Stimulated activated naive CD8-positive, alpha-beta T cell treated with anti-CD3 and anti-CD28 coated beads, Interleukin-15, Interleukin-2, amounts not matched to agents 100 ng/mL and 50 ng/mL, for 24 hours (primary cell): ENCODE data around the gene SEC14L2.
"Not testable (repeated sequence)": the region's sequence is repeated elsewhere in the genome, so short reads cannot be mapped to it uniquely, and the experiment has no call there.

Experiments used
- H3K27ac Mint-ChIP-seq: one replicate; pipeline ENCODE4 v1.8.0; 2021; ENCODE audit warnings: mild to moderate bottlenecking, mixed read lengths
- H3K27me3 Mint-ChIP-seq: one replicate; pipeline ENCODE4 v1.8.0; 2021; ENCODE audit warnings: mixed read lengths
- H3K36me3 Mint-ChIP-seq: one replicate; pipeline ENCODE4 v1.8.0; 2021; ENCODE audit warnings: low read depth, mixed read lengths
- H3K4me1 Mint-ChIP-seq: one replicate; pipeline ENCODE4 v1.8.0; 2021; ENCODE audit warnings: low read depth, mixed read lengths
- H3K4me3 Mint-ChIP-seq: one replicate; pipeline ENCODE4 v1.8.0; 2021; ENCODE audit warnings: mild to moderate bottlenecking, mixed read lengths
- H3K9me3 Mint-ChIP-seq: one replicate; pipeline ENCODE4 v1.8.0; 2021; ENCODE audit warnings: mixed read lengths

SEC14L2 gene

GRCh38 chr22:30392661-30393321, 4.0 kb upstream of the SEC14L2 start:
- H3K4me1 Mint-ChIP-seq: peaks cover 59% of the 10 kb centered on the region
- H3K4me3 Mint-ChIP-seq: no peak overlapping the region
- no peak overlapping the region for H3K27ac Mint-ChIP-seq
- H3K36me3 Mint-ChIP-seq: no peaks in the 10 kb centered on the region
- no peaks in the 10 kb centered on the region for H3K27me3 Mint-ChIP-seq
- no peaks in the 10 kb centered on the region for H3K9me3 Mint-ChIP-seq

- Mint-ChIP-seq H3K4me1 (peaks cover 62% of the 10 kb centered on the region), H3K27me3 (no peaks in the 10 kb centered on the region), H3K9me3 (no peaks in the 10 kb centered on the region), H3K36me3 (no peaks in the 10 kb centered on the region), H3K27ac (no peak overlapping the region), H3K4me3 (no peak overlapping the region)
Observed at GRCh38 chr22:30393322-30393680, 3.5 kb upstream of the SEC14L2 start.

GRCh38 chr22:30393885-30394284, 2.9 kb upstream of the SEC14L2 start:
- Mint-ChIP-seq H3K4me1 (peaks cover 63% of the 10 kb centered on the region), H3K27ac (no peak overlapping the region), H3K9me3 (no peaks in the 10 kb centered on the region), H3K4me3 (no peak overlapping the region), H3K36me3 (no peaks in the 10 kb centered on the region), H3K27me3 (no peaks in the 10 kb centered on the region)

GRCh38 chr22:30397656-30398635, 1.1 kb downstream of the SEC14L2 start:
- H3K36me3 Mint-ChIP-seq: no peaks in the 10 kb centered on the region
- peak overlapping the region; percentile 86 for H3K4me3 Mint-ChIP-seq
- no peaks in the 10 kb centered on the region for H3K27me3 Mint-ChIP-seq
- peaks cover 41% of the 10 kb centered on the region for H3K4me1 Mint-ChIP-seq
- H3K27ac Mint-ChIP-seq: peak overlapping the region; percentile 31
- no peaks in the 10 kb centered on the region for H3K9me3 Mint-ChIP-seq

GRCh38 chr22:30398685-30399680, 2.2 kb downstream of the SEC14L2 start:
- Mint-ChIP-seq H3K4me1 (peaks cover 36% of the 10 kb centered on the region), H3K4me3 (peak overlapping the region; percentile 86), H3K9me3 (no peaks in the 10 kb centered on the region), H3K27me3 (no peaks in the 10 kb centered on the region), H3K27ac (no peak overlapping the region), H3K36me3 (no peaks in the 10 kb centered on the region)

- no peak overlapping the region for H3K4me3 Mint-ChIP-seq
- no peak overlapping the region for H3K27ac Mint-ChIP-seq
- H3K4me1 Mint-ChIP-seq: peaks cover 36% of the 10 kb centered on the region
- no peaks in the 10 kb centered on the region for H3K27me3 Mint-ChIP-seq
- no peaks in the 10 kb centered on the region for H3K36me3 Mint-ChIP-seq
- no peaks in the 10 kb centered on the region for H3K9me3 Mint-ChIP-seq
Observed at GRCh38 chr22:30399718-30400117, 2.9 kb downstream of the SEC14L2 start.

GRCh38 chr22:30400159-30400558, 3.3 kb downstream of the SEC14L2 start:
- no peak overlapping the region for H3K27ac Mint-ChIP-seq
- H3K4me3 Mint-ChIP-seq: no peak overlapping the region
- no peaks in the 10 kb centered on the region for H3K9me3 Mint-ChIP-seq
- no peaks in the 10 kb centered on the region for H3K27me3 Mint-ChIP-seq
- H3K4me1 Mint-ChIP-seq: peaks cover 36% of the 10 kb centered on the region
- H3K36me3 Mint-ChIP-seq: no peaks in the 10 kb centered on the region

- H3K27me3 Mint-ChIP-seq, H3K36me3 Mint-ChIP-seq, H3K27ac Mint-ChIP-seq, H3K9me3 Mint-ChIP-seq, H3K4me3 Mint-ChIP-seq: not testable (repeated sequence)
- peaks cover 31% of the 10 kb centered on the region for H3K4me1 Mint-ChIP-seq
Observed at GRCh38 chr22:30401024-30401423, 4.2 kb downstream of the SEC14L2 start.

GRCh38 chr22:30402028-30402765, 5.4 kb downstream of the SEC14L2 start:
- Mint-ChIP-seq H3K4me3 (no peak overlapping the region), H3K9me3 (no peaks in the 10 kb centered on the region), H3K27me3 (no peaks in the 10 kb centered on the region), H3K36me3 (peaks cover 9% of the 10 kb centered on the region), H3K27ac (no peak overlapping the region), H3K4me1 (peaks cover 21% of the 10 kb centered on the region)

- H3K4me1 Mint-ChIP-seq: peaks cover 21% of the 10 kb centered on the region
- H3K9me3 Mint-ChIP-seq, H3K4me3 Mint-ChIP-seq, H3K27ac Mint-ChIP-seq, H3K27me3 Mint-ChIP-seq, H3K36me3 Mint-ChIP-seq: not testable (repeated sequence)
Observed at GRCh38 chr22:30402766-30403104, 5.9 kb downstream of the SEC14L2 start.

- Mint-ChIP-seq H3K9me3 (no peaks in the 10 kb centered on the region), H3K4me3 (no peak overlapping the region), H3K27me3 (no peaks in the 10 kb centered on the region), H3K27ac (no peak overlapping the region), H3K4me1 (peaks cover 14% of the 10 kb centered on the region), H3K36me3 (peaks cover 16% of the 10 kb centered on the region)
Observed at GRCh38 chr22:30404307-30404706, 7.5 kb downstream of the SEC14L2 start.

- H3K4me3 Mint-ChIP-seq: no peak overlapping the region
- H3K36me3 Mint-ChIP-seq: peaks cover 26% of the 10 kb centered on the region
- no peaks in the 10 kb centered on the region for H3K9me3 Mint-ChIP-seq
- H3K4me1 Mint-ChIP-seq: peaks cover 14% of the 10 kb centered on the region
- no peak overlapping the region for H3K27ac Mint-ChIP-seq
- no peaks in the 10 kb centered on the region for H3K27me3 Mint-ChIP-seq
Observed at GRCh38 chr22:30405731-30406130, 8.9 kb downstream of the SEC14L2 start.

- Mint-ChIP-seq H3K27ac (no peak overlapping the region), H3K27me3 (no peaks in the 10 kb centered on the region), H3K36me3 (peaks cover 33% of the 10 kb centered on the region), H3K4me1 (peaks cover 14% of the 10 kb centered on the region), H3K9me3 (no peaks in the 10 kb centered on the region), H3K4me3 (no peak overlapping the region)
Observed at GRCh38 chr22:30406400-30406799, 9.6 kb downstream of the SEC14L2 start.

GRCh38 chr22:30408388-30409102, 11.7 kb downstream of the SEC14L2 start:
- H3K4me1 Mint-ChIP-seq: peaks cover 16% of the 10 kb centered on the region
- H3K9me3 Mint-ChIP-seq: no peaks in the 10 kb centered on the region
- peaks cover 53% of the 10 kb centered on the region for H3K36me3 Mint-ChIP-seq
- H3K4me3 Mint-ChIP-seq: no peak overlapping the region
- H3K27me3 Mint-ChIP-seq: no peaks in the 10 kb centered on the region
- no peak overlapping the region for H3K27ac Mint-ChIP-seq
